PC-9 (cell line): ENCODE measurements around the gene IL34. TPM values are rescaled to one million over a fixed set of nuclear protein-coding genes. Genes with fewer than 3 reads are reported as not detected.
A peak's percentile ranks its signal among the peaks of the same experiment; 100 is the strongest.

Experiments
- BruUV-seq: library from RNA; stranded (reverse); fragments of 400-500 nt; replicated peaks from 2 replicates; lab custom pipeline; 2021; lab: Mats Ljungman, UMichigan
- CTCF ChIA-PET: fragments of 300-600 bp; sonication (Branson Sonifier 250); formaldehyde crosslinking; loops from one replicate; lab custom pipeline; 2022; ENCODE audit warnings: antibody characterized with exemption; lab: Charles Lee
- POLR2A ChIA-PET: fragments of 300-600 bp; sonication (Branson Sonifier 250); formaldehyde crosslinking; loops from one replicate; lab custom pipeline; 2022; ENCODE audit warnings: antibody characterized with exemption; ENCODE audit not compliant: unreplicated experiment; lab: Charles Lee
- DNase-seq, 2 experiments: peaks; one replicate each; pipeline versions ENCODE4 v3.0.0 to v3.0.0-alpha.2; 2015 to 2022; ENCODE audit warnings: mixed read lengths in 1 of 2
- H2AFZ ChIP-seq: fragments of 200-600 bp; sonication (generic); 2 replicates; pipeline ENCODE4 v1.8.1; 2017; ENCODE audit warnings: antibody characterized with exemption
- H3F3A ChIP-seq: fragments of 200-600 bp; sonication (generic); 2 replicates; pipeline ENCODE4 v1.8.1; 2017; ENCODE audit warnings: antibody characterized with exemption, mild to moderate bottlenecking, low read depth; ENCODE audit not compliant: insufficient read depth
- H3K27ac ChIP-seq: fragments of 200-600 bp; sonication (generic); 2 replicates; pipeline ENCODE4 v1.6.1; 2016; ENCODE audit warnings: mixed run types
- H3K27me3 ChIP-seq: fragments of 200-600 bp; sonication (generic); 2 replicates; pipeline ENCODE4 v1.6.1; 2016; ENCODE audit warnings: low read depth, mixed run types; ENCODE audit not compliant: insufficient read depth
- H3K36me3 ChIP-seq: fragments of 200-600 bp; sonication (generic); 2 replicates; pipeline ENCODE4 v1.6.1; 2016; ENCODE audit warnings: low read depth, mixed run types
- H3K4me1 ChIP-seq: fragments of 200-600 bp; sonication (generic); replicated peaks from 2 replicates; pipeline ENCODE4 v1.6.1; 2016; ENCODE audit warnings: mixed run types; ENCODE audit not compliant: insufficient read depth
- H3K4me2 ChIP-seq: fragments of 200-600 bp; sonication (generic); 2 replicates; pipeline ENCODE4 v1.6.1; 2017; ENCODE audit warnings: mixed run types
- H3K4me3 ChIP-seq: fragments of 200-600 bp; sonication (generic); 2 replicates; pipeline ENCODE4 v1.6.1; 2016; ENCODE audit warnings: mixed run types
- H3K79me2 ChIP-seq: fragments of 200-600 bp; sonication (generic); 2 replicates; pipeline ENCODE4 v1.6.1; 2017; ENCODE audit warnings: low read depth, mixed run types
- H3K9me2 ChIP-seq: fragments of 200-600 bp; sonication (generic); 2 replicates; pipeline ENCODE4 v1.8.1; 2017; ENCODE audit warnings: mild to moderate bottlenecking; ENCODE audit not compliant: insufficient read depth
- H3K9me3 ChIP-seq: fragments of 200-600 bp; sonication (generic); 2 replicates; pipeline ENCODE4 v1.8.1; 2016; ENCODE audit warnings: low read depth; ENCODE audit not compliant: insufficient read depth
- H4K20me1 ChIP-seq: fragments of 200-600 bp; sonication (generic); 2 replicates; pipeline ENCODE4 v1.8.1; 2017; ENCODE audit not compliant: insufficient read depth
- CTCF ChIP-seq: fragments of 200-600 bp; sonication (generic); conservative IDR thresholded peaks from 2 replicates; pipeline ENCODE4 v1.6.1; 2017; ENCODE audit warnings: mixed run types, antibody characterized with exemption, mild to moderate bottlenecking, moderate library complexity
- EZH2 ChIP-seq: fragments of 200-600 bp; sonication (generic); IDR thresholded peaks from 2 replicates; pipeline ENCODE4 v1.8.0; 2017; ENCODE audit warnings: antibody characterized with exemption, low read depth
- intact Hi-C: fragments of 100-400 bp; cut with micrococcal nuclease; formaldehyde crosslinking; loops from one replicate; pipeline ENCODE4 v1.10.0; 2022; ENCODE audit not compliant: unreplicated experiment
- total RNA-seq: library from RNA; stranded (reverse); gene quantifications from 2 replicates; pipeline ENCODE4 v1.2.3, GENCODE V29; 2021

Gene IL34
- total RNA-seq, 1 experiment from 2014 or later, result not detected

GRCh38 chr16:70650216-70650615 lies 3.9 kb downstream of the IL34 start:
- Histone ChIP-seq H3K9me3 (no peaks in the 10 kb centered on the region), H3K4me3 (no peak overlapping the region), H3K79me2 (no peaks in the 10 kb centered on the region), H3K9me2 (no peaks in the 10 kb centered on the region), H3K4me1 (peaks cover 25% of the 10 kb centered on the region), H3K4me2 (no peak overlapping the region), H3F3A (peaks cover 9% of the 10 kb centered on the region; the same call in 1 of the 2 replicates), H4K20me1 (no peaks in the 10 kb centered on the region), H3K27me3 (no peaks in the 10 kb centered on the region), H3K36me3 (no peaks in the 10 kb centered on the region), H3K27ac (no peak overlapping the region), H2AFZ (no peak overlapping the region)
- POLR2A ChIA-PET, result no interaction called here
- CTCF ChIA-PET, result interaction anchor here (0.5 kb wide), 1 partner anchor 10 kb away, joined by 3 read pairs; no protein-coding TSS in a partner anchor
- no TSS peak for BruUV-seq
- intact Hi-C loops, result loop anchor here (5.0 kb wide), 1 partner anchor 88 kb away; no protein-coding TSS in a partner anchor
- TF ChIP-seq CTCF (no peak), EZH2 (no peak)
- no peak for DNase-seq

GRCh38 chr16:70651524-70651923 lies 5.2 kb downstream of the IL34 start:
- Histone ChIP-seq H3K4me1 (peaks cover 25% of the 10 kb centered on the region), H3F3A (peaks cover 9% of the 10 kb centered on the region; the same call in 1 of the 2 replicates), H3K79me2 (no peaks in the 10 kb centered on the region), H3K27me3 (no peaks in the 10 kb centered on the region), H2AFZ (no peak overlapping the region), H3K4me3 (no peak overlapping the region), H3K36me3 (no peaks in the 10 kb centered on the region), H4K20me1 (no peaks in the 10 kb centered on the region), H3K27ac (no peak overlapping the region), H3K9me2 (no peaks in the 10 kb centered on the region), H3K9me3 (no peaks in the 10 kb centered on the region), H3K4me2 (no peak overlapping the region)
- CTCF ChIA-PET, result interaction anchor here (0.7 kb wide), 1 partner anchor 78 kb away, joined by 3 read pairs; no protein-coding TSS in a partner anchor
- no TSS peak for BruUV-seq
- POLR2A ChIA-PET, result interaction anchor here (0.6 kb wide), 1 partner anchor 116 kb away, joined by 5 read pairs; no protein-coding TSS in a partner anchor
- intact Hi-C loops, result loop anchor here (5.0 kb wide), 1 partner anchor 89 kb away; no protein-coding TSS in a partner anchor
- TF ChIP-seq CTCF (no peak), EZH2 (no peak)
- peak in 1 of 2 experiments; percentile 15 for DNase-seq

- Histone ChIP-seq H3K9me2 (no peaks in the 10 kb centered on the region), H3F3A (peaks cover 9% of the 10 kb centered on the region; the same call in 1 of the 2 replicates), H3K4me1 (peaks cover 25% of the 10 kb centered on the region), H3K27ac (no peak overlapping the region), H3K4me3 (no peak overlapping the region), H3K79me2 (no peaks in the 10 kb centered on the region), H4K20me1 (no peaks in the 10 kb centered on the region), H3K9me3 (no peaks in the 10 kb centered on the region), H3K27me3 (no peaks in the 10 kb centered on the region), H2AFZ (no peak overlapping the region), H3K36me3 (no peaks in the 10 kb centered on the region), H3K4me2 (no peak overlapping the region)
- BruUV-seq, result no TSS peak
- TF ChIP-seq EZH2 (no peak), CTCF (no peak)
- ChIA-PET POLR2A (no interaction called here), CTCF (interaction anchor here (1.3 kb wide), 1 partner anchor 91 kb away, joined by 7 read pairs; no protein-coding TSS in a partner anchor)
- DNase-seq, result no peak
- intact Hi-C loops, result loop anchor here (2.0 to 5.0 kb wide), 2 partner anchors 90 to 282 kb away; no protein-coding TSS in a partner anchor
Measured at GRCh38 chr16:70652322-70652721, 6.0 kb downstream of the IL34 start.
